IPS-15b (cell line): Measurements from ENCODE around the gene RTF2.

Experiments
- H3K27me3 ChIP-seq: one replicate; pipeline ENCODE4 v1.6.1; 2013; ENCODE audit warnings: low read length; ENCODE audit not compliant: control insufficient read depth, insufficient read depth
- H3K36me3 ChIP-seq: one replicate; pipeline ENCODE4 v1.6.1; 2013; ENCODE audit warnings: low read length; ENCODE audit not compliant: control insufficient read depth, insufficient read depth
- H3K4me1 ChIP-seq: one replicate; pipeline ENCODE4 v1.6.1; 2013; ENCODE audit warnings: mild to moderate bottlenecking, low read length; ENCODE audit not compliant: control insufficient read depth, insufficient read depth
- H3K4me3 ChIP-seq: one replicate; pipeline ENCODE4 v1.5.1; 2013; ENCODE audit warnings: low read depth, low read length
- H3K9ac ChIP-seq: one replicate; pipeline ENCODE4 v1.6.1; 2013; ENCODE audit warnings: low read depth, mild to moderate bottlenecking, low read length
- H3K9me3 ChIP-seq: one replicate; pipeline ENCODE4 v1.6.1; 2013; ENCODE audit warnings: mild to moderate bottlenecking, low read length; ENCODE audit not compliant: control insufficient read depth, insufficient read depth

The RTF2 gene

DNA sequence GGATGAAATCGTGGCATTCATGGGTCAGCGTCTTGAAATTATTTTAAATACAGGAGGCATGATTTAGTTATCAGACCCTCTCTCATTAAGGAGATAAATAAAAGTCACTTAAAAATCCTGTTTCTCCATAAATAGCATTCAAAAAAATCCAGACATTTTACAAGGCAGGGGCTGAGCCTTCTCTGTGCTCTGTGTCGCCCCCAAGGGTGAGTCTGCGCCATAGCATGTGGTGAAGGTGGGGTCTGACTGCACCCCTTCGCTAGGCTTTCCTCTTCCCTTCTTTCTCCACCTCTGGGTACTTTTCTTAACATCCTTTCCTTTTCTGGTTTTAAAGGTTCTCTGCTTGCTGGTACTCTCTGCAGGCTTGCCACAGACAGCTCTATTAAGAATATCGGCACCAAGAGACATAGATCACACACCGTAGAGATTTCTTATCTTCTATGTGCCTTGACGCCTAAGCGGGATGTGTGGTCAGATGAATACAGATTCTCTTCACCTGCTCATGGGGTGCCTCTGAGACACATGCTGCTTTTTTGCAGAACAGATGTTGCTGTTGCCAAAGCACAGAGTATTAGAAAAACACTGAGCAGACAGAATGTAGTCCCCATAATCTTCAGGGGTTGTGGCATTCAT is 36.1 kb downstream of the RTF2 start:
- Histone ChIP-seq H3K4me3 (no peak overlapping the region), H3K36me3 (no peaks in the 10 kb centered on the region), H3K27me3 (no peaks in the 10 kb centered on the region), H3K4me1 (no peaks in the 10 kb centered on the region), H3K9ac (no peak overlapping the region), H3K9me3 (no peaks in the 10 kb centered on the region)

DNA sequence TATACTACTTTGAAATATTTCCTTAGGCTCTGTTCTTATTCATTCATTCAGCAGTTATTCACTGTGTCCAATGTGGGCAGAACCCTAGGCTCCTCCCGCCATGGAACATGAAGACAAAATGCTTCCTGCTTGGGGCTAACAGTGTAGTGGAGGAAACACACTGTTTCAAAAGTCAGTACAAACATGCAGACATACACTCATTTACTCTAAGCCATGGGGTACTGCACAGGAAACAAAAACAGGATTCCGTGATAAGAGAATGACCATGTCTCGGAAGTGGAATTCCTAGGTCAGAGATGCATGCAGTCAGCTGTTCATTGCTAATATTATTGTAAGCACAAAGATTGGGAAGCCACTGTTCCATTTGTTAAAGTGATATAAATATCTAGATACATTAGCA is 37.7 kb downstream of the RTF2 start:
- Histone ChIP-seq H3K9ac (no peak overlapping the region), H3K27me3 (no peaks in the 10 kb centered on the region), H3K9me3 (no peaks in the 10 kb centered on the region), H3K36me3 (no peaks in the 10 kb centered on the region), H3K4me1 (no peaks in the 10 kb centered on the region), H3K4me3 (no peak overlapping the region)

GRCh38 chr20:56511926-56512325 is 43.5 kb downstream of the RTF2 start:
- Histone ChIP-seq H3K27me3 (no peaks in the 10 kb centered on the region), H3K4me3 (no peak overlapping the region), H3K9me3 (no peaks in the 10 kb centered on the region), H3K9ac (no peak overlapping the region), H3K36me3 (peaks cover 6% of the 10 kb centered on the region), H3K4me1 (no peaks in the 10 kb centered on the region)

DNA sequence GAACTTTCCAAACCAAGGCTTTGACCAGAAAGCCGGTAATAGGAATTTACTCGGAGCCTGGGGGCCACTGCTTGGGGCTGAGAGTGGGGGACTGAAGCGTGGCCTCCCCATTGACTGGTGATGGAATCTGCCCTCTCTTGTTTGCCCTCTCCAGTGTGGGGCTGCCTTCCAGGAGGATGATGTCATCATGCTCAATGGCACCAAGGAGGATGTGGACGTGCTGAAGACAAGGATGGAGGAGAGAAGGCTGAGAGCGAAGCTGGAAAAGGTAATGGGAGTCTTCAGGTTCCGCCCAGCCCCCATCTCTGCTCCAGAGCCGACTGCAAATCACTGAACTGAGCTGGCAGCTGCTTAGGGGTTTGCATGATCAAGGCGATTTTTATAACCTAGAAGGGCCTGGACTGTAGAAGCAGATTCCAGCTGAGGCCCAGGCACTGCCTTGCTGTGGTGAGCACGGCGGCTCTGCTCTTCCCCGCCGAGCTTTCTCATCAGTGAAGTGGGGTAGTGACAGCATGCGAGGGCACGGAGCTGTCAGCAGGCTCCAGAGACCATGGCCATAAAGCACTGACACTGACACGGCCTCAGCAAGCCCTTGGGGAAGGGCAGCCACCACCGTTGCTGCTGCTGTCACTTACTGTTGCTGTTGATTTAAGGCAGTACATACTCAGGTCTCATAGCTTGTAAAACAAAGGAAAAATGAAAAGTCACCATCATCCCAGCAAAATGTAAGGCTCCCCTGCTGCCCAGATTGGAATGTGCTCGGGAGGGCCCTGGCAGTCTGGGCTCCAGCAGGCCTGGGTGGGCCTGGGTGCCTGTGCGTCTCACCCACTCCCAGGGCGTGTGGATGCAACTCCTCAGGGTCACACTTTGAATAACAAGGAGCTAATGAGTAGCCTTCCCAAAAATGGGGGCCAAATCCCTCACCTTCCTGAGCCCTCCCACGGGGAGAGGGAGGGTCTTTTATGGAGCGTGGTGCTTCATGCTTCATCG is 45.0 kb downstream of the RTF2 start:
- Histone ChIP-seq H3K9me3 (no peaks in the 10 kb centered on the region), H3K4me3 (no peak overlapping the region), H3K27me3 (no peaks in the 10 kb centered on the region), H3K36me3 (peaks cover 20% of the 10 kb centered on the region), H3K9ac (no peak overlapping the region), H3K4me1 (no peaks in the 10 kb centered on the region)

GRCh38 chr20:56516631-56517030 is 48.2 kb downstream of the RTF2 start:
- H3K9me3 ChIP-seq = peaks cover 10% of the 10 kb centered on the region
- H3K36me3 ChIP-seq = peaks cover 32% of the 10 kb centered on the region

GRCh38 chr20:56517211-56517610 is 48.8 kb downstream of the RTF2 start:
- Histone ChIP-seq H3K4me3 (no peak overlapping the region), H3K36me3 (peaks cover 32% of the 10 kb centered on the region), H3K27me3 (no peaks in the 10 kb centered on the region), H3K4me1 (no peaks in the 10 kb centered on the region), H3K9me3 (peaks cover 10% of the 10 kb centered on the region), H3K9ac (no peak overlapping the region)

More at GRCh38 chr20:56516631-56517030, 48.2 kb downstream of the RTF2 start:
- Histone ChIP-seq H3K4me3 (no peak overlapping the region), H3K9ac (no peak overlapping the region), H3K27me3 (no peaks in the 10 kb centered on the region), H3K4me1 (no peaks in the 10 kb centered on the region)

DNA sequence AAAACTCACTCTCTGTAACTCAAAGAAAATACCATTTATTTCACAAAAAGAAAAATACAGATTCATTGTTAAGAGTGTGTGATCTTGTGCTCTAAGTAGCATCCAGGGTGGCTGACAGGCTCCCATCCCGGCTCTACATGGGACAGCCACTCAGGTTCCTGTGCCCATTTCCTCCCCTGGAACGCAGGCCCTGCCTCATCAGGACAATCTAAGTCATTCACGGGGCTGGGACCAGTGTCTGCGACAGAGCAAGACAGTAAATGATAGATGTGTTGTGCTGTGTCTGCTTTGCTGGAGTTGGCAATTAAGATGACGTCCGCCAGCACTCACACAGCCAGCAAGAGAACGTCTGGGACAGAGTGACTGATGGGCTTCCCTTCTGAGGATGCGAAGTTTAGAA is 49.2 kb downstream of the RTF2 start:
- peaks cover 32% of the 10 kb centered on the region for H3K36me3 ChIP-seq

DNA sequence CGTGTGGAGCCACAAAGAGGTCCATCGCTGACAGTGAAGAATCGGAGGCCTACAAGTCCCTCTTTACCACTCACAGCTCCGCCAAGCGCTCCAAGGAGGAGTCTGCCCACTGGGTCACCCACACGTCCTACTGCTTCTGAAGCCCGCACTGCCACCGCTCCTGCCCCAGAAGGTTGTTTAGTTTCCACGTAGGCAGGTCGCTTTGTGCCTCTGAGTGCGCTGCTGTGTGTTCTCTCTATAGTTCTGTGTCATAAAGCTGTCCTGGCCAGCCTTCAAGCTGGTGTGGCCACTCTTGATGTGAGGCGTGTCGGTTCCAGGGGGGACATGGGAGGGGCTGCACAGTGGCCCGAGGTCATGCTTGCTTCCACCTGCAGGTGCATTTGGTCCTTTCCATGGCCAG is 49.7 kb downstream of the RTF2 start:
- Histone ChIP-seq H3K36me3 (peaks cover 32% of the 10 kb centered on the region), H3K9ac (no peak overlapping the region), H3K9me3 (peaks cover 10% of the 10 kb centered on the region), H3K4me3 (no peak overlapping the region), H3K27me3 (no peaks in the 10 kb centered on the region), H3K4me1 (no peaks in the 10 kb centered on the region)

More for the DNA sequence above, 49.2 kb downstream of the RTF2 start:
- H3K9me3 ChIP-seq = peaks cover 10% of the 10 kb centered on the region
- no peaks in the 10 kb centered on the region for H3K4me1 ChIP-seq
- H3K4me3 ChIP-seq = no peak overlapping the region
- no peaks in the 10 kb centered on the region for H3K27me3 ChIP-seq
- H3K9ac ChIP-seq = no peak overlapping the region

- Histone ChIP-seq H3K9ac (no peak overlapping the region), H3K27me3 (no peaks in the 10 kb centered on the region), H3K36me3 (peaks cover 26% of the 10 kb centered on the region), H3K4me1 (no peaks in the 10 kb centered on the region), H3K9me3 (peaks cover 10% of the 10 kb centered on the region), H3K4me3 (no peak overlapping the region)
These were observed 50.4 kb downstream of the RTF2 start for GRCh38 chr20:56518721-56519398.

- Histone ChIP-seq H3K4me1 (no peaks in the 10 kb centered on the region), H3K9me3 (peaks cover 10% of the 10 kb centered on the region), H3K4me3 (no peak overlapping the region), H3K36me3 (peaks cover 26% of the 10 kb centered on the region), H3K9ac (no peak overlapping the region), H3K27me3 (no peaks in the 10 kb centered on the region)
These were observed 51.1 kb downstream of the RTF2 start for GRCh38 chr20:56519551-56519950.

GRCh38 chr20:56520180-56520579 is 51.8 kb downstream of the RTF2 start:
- Histone ChIP-seq H3K4me3 (no peak overlapping the region), H3K9me3 (peaks cover 10% of the 10 kb centered on the region), H3K4me1 (no peaks in the 10 kb centered on the region), H3K9ac (no peak overlapping the region), H3K36me3 (peaks cover 26% of the 10 kb centered on the region), H3K27me3 (no peaks in the 10 kb centered on the region)
